HCT116 (cell line): ENCODE measurements around the gene NGEF. TPM values are rescaled to one million over a fixed set of nuclear protein-coding genes. Genes with fewer than 3 reads are reported as not detected.

ENCODE experiments used
- ATAC-seq: fragments of 200-7000 bp; cut with Tn5 transposase; 2 replicates; pipeline ENCODE4 v1.9.1; 2020; ENCODE audit warnings: mild to moderate bottlenecking, moderate library complexity
- BruUV-seq: library from RNA; stranded (reverse); fragments of 400-500 nt; replicated peaks from 2 replicates; lab custom pipeline; 2021; lab: Mats Ljungman, UMichigan
- CTCF ChIA-PET: fragments of 300-600 bp; sonication (Branson Sonifier 250); formaldehyde crosslinking; loops from one replicate; lab custom pipeline; 2021; ENCODE audit warnings: antibody characterized with exemption; lab: Charles Lee
- POLR2A ChIA-PET: fragments of 300-600, 350-600 bp; sonication (Branson Sonifier 250); formaldehyde crosslinking; loops from one replicate; lab custom pipeline; 2021; ENCODE audit warnings: antibody characterized with exemption; lab: Charles Lee
- RAD21 ChIA-PET, 2 experiments: fragments of 300-600 bp; sonication (Branson Sonifier 250); formaldehyde crosslinking; loops; one replicate each; lab custom pipeline; 2023; ENCODE audit warnings: low total read pairs in 2 of 2; ENCODE audit not compliant: uncharacterized antibody in 2 of 2, unreplicated experiment in 2 of 2, low non-redundant PET in 1 of 2; lab: Charles Lee
- DNase-seq: peaks from one replicate; pipeline ENCODE4 v3.0.0-alpha.2; 2010; ENCODE audit warnings: low read depth, low spot score
- H2AFZ ChIP-seq: fragments of 200-600 bp; shearing (Covaris generic), sonication (generic); 2 replicates; pipeline ENCODE4 v1.6.1; 2017; ENCODE audit warnings: low read depth, mixed run types, mixed read lengths, antibody characterized with exemption, low read length; ENCODE audit not compliant: poor library complexity, severe bottlenecking
- H3K27ac ChIP-seq: 2 replicates; pipeline ENCODE4 v1.5.1; 2012; ENCODE audit warnings: low read depth, low read length
- H3K27me3 ChIP-seq: fragments of 200-600 bp; sonication (generic); 2 replicates; pipeline ENCODE4 v1.6.1; 2016; ENCODE audit warnings: mixed run types, low read length, mixed read lengths; ENCODE audit not compliant: insufficient read depth
- H3K36me3 ChIP-seq, 2 experiments: fragments of 200-500 bp in 1 of 2; fragments of 200-600 bp in 1 of 2; sonication (Bioruptor generic) in 1 of 2; sonication (generic) in 1 of 2; 2 replicates each; pipeline versions ENCODE4 v1.5.1 to v1.6.1; 2014 to 2016; ENCODE audit warnings: low read length in 2 of 2, inconsistent platforms in 1 of 2, mixed read lengths in 1 of 2, mixed run types in 1 of 2; ENCODE audit not compliant: insufficient read depth in 2 of 2, control insufficient read depth in 1 of 2
- H3K4me1 ChIP-seq, 2 experiments: fragments of 200-600 bp in 1 of 2; sonication (generic) in 1 of 2; 2 replicates each; pipeline versions ENCODE4 v1.5.1 to v1.6.1; 2012 to 2017; ENCODE audit warnings: low read length in 2 of 2, inconsistent platforms in 1 of 2, mild to moderate bottlenecking in 1 of 2, mixed read lengths in 1 of 2, mixed run types in 1 of 2, moderate library complexity in 1 of 2; ENCODE audit not compliant: insufficient read depth in 2 of 2, control insufficient read depth in 1 of 2
- H3K4me2 ChIP-seq: fragments of 200-600 bp; sonication (generic); 2 replicates; pipeline ENCODE4 v1.6.1; 2017; ENCODE audit warnings: mixed run types, low read length, mixed read lengths
- H3K4me3 ChIP-seq, 2 experiments: fragments of 200-600 bp in 1 of 2; sonication (generic) in 1 of 2; replicated peaks in 1 of 2; 2 replicates each; pipeline ENCODE4 v1.5.1; 2011 to 2016; ENCODE audit warnings: low read length in 2 of 2, control low read depth in 1 of 2, low read depth in 1 of 2, mild to moderate bottlenecking in 1 of 2, mixed read lengths in 1 of 2, mixed run types in 1 of 2
- H3K79me2 ChIP-seq: fragments of 200-600 bp; sonication (generic); 2 replicates; pipeline ENCODE4 v1.6.1; 2017; ENCODE audit warnings: mild to moderate bottlenecking, mixed run types, low read length, moderate library complexity, mixed read lengths; ENCODE audit not compliant: insufficient read depth
- H3K9ac ChIP-seq: fragments of 200-600 bp; sonication (generic); 2 replicates; pipeline ENCODE4 v1.6.1; 2016; ENCODE audit warnings: low read length, mixed read lengths
- H3K9me2 ChIP-seq: fragments of 200-600 bp; sonication (generic), shearing (Covaris generic); 2 replicates; pipeline ENCODE4 v1.6.1; 2017; ENCODE audit warnings: mixed run types, mild to moderate bottlenecking, moderate library complexity; ENCODE audit not compliant: insufficient read depth
- H3K9me3 ChIP-seq, 2 experiments: fragments of 200-500 bp in 1 of 2; fragments of 200-600 bp in 1 of 2; sonication (Bioruptor generic) in 1 of 2; sonication (generic) in 1 of 2; 2 replicates each; pipeline ENCODE4 v1.6.1; 2014 to 2017; ENCODE audit warnings: low read length in 2 of 2, mixed read lengths in 2 of 2, inconsistent platforms in 1 of 2, low read depth in 1 of 2, mild to moderate bottlenecking in 1 of 2, mixed run types in 1 of 2, moderate library complexity in 1 of 2; ENCODE audit not compliant: control insufficient read depth in 1 of 2, insufficient read depth in 1 of 2
- H4K20me1 ChIP-seq: fragments of 200-600 bp; sonication (generic), shearing (Covaris generic); 2 replicates; pipeline ENCODE4 v1.6.1; 2017; ENCODE audit warnings: mixed run types, mild to moderate bottlenecking, moderate library complexity; ENCODE audit not compliant: insufficient read depth
- ATF3 ChIP-seq: IDR thresholded peaks from 2 replicates; pipeline ENCODE4 v1.6.1; 2012
- ELF1 ChIP-seq: IDR thresholded peaks from 2 replicates; pipeline ENCODE4 v1.6.1; 2012; ENCODE audit warnings: low read depth, borderline replicate concordance
- MAX ChIP-seq: IDR thresholded peaks from 2 replicates; pipeline ENCODE4 v1.6.1; 2012
- SRF ChIP-seq: IDR thresholded peaks from 2 replicates; pipeline ENCODE4 v1.6.1; 2012; ENCODE audit warnings: low read depth
- TCF7L2 ChIP-seq: IDR thresholded peaks from 2 replicates; pipeline ENCODE4 v1.7.0; 2011; ENCODE audit warnings: borderline replicate concordance, inconsistent platforms; ENCODE audit not compliant: insufficient read depth, insufficient read length; ENCODE audit errors: extremely low read depth
- YY1 ChIP-seq: IDR thresholded peaks from 2 replicates; pipeline ENCODE4 v1.6.1; 2011; ENCODE audit warnings: low read length, low read depth, moderate library complexity, mild to moderate bottlenecking; ENCODE audit not compliant: insufficient replicate concordance; ENCODE audit errors: extremely low read depth
- ZFX ChIP-seq: fragments of 450-650 bp; IDR thresholded peaks from 2 replicates; pipeline ENCODE4 v1.6.1; 2017
- intact Hi-C: fragments of 100-400 bp; cut with micrococcal nuclease; formaldehyde crosslinking; loops from 2 replicates; pipeline ENCODE4 v1.10.0; 2022
- total RNA-seq: library from RNA; stranded (reverse); gene quantifications from one replicate; pipeline ENCODE4 v1.2.1, GENCODE V29; 2021; ENCODE audit not compliant: unreplicated experiment

The NGEF gene
- total RNA-seq, 1 experiment from 2014 or later, result 12.6 TPM

- Histone ChIP-seq H3K27me3 (no peaks in the 10 kb centered on the region), H3K4me3 (no peak overlapping the region), H4K20me1 (no peaks in the 10 kb centered on the region; the same call in 1 of the 2 replicates), H2AFZ (no peak overlapping the region), H3K9me3 (no peaks in the 10 kb centered on the region), H3K36me3 (0 out of 4 replicates have a peak, but pooled peaks cover 0 to 5% of the 10 kb centered on the region in 2 experiments), H3K4me1 (no peaks in the 10 kb centered on the region), H3K79me2 (no peaks in the 10 kb centered on the region), H3K9me2 (no peaks in the 10 kb centered on the region), H3K4me2 (no peak overlapping the region), H3K27ac (no peak overlapping the region), H3K9ac (no peak overlapping the region)
- intact Hi-C loops, result no loop called here
- POLR2A ChIA-PET, result no interaction called here
- RAD21 ChIA-PET, result no interaction called here
- DNase-seq (no peak), ATAC-seq (no peak)
- TF ChIP-seq ZFX (0 out of 2 replicates have a peak, but pooled peaks have one; percentile 5), SRF (no peak)
- BruUV-seq, result no TSS peak
- CTCF ChIA-PET, result no interaction called here
These were observed 141.0 kb downstream of the NGEF start for GRCh38 chr2:232871835-232872736.

DNA sequence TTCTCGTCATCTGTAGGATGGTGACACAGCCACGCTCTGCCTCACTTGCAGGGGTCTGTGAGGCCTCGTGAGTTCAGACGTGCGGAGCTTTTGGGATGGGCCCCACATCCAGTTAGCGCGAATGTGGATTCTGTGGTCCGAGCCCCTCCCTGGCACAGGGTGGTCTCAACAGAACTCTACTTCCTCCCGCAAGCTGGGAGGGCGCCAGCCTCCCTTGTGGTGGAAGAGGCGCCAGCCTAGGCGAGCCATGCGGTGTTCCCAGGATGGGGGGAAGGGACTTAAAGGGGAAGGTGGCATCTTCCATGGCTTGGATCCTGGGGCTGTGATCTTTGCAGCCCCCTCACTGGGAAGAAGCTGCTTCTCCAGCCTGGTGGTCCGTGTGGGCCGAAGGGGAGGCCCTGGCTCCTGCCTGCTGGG is 141.6 kb downstream of the NGEF start:
- TF ChIP-seq ATF3 (no peak), SRF (no peak), ZFX (no peak), YY1 (no peak), ELF1 (no peak), TCF7L2 (no peak), MAX (no peak)
- TF ChIP-seq, all 23 proteins: peak for 0
- Histone ChIP-seq H3K27ac (no peak overlapping the region), H3K27me3 (no peaks in the 10 kb centered on the region), H3K4me2 (no peak overlapping the region), H4K20me1 (no peaks in the 10 kb centered on the region; the same call in 1 of the 2 replicates), H3K9me3 (no peaks in the 10 kb centered on the region), H3K4me1 (no peaks in the 10 kb centered on the region), H2AFZ (no peak overlapping the region), H3K79me2 (no peaks in the 10 kb centered on the region), H3K36me3 (0 out of 4 replicates have a peak, but pooled peaks cover 0 to 5% of the 10 kb centered on the region in 2 experiments), H3K4me3 (no peak overlapping the region), H3K9ac (no peak overlapping the region), H3K9me2 (no peaks in the 10 kb centered on the region)
- ChIA-PET RAD21 (no interaction called here), CTCF (no interaction called here), POLR2A (no interaction called here)
- ATAC-seq (no peak), DNase-seq (no peak)
- intact Hi-C loops, result no loop called here
- BruUV-seq, result no TSS peak
